ENCODE results near the gene C1orf105.

DNA sequence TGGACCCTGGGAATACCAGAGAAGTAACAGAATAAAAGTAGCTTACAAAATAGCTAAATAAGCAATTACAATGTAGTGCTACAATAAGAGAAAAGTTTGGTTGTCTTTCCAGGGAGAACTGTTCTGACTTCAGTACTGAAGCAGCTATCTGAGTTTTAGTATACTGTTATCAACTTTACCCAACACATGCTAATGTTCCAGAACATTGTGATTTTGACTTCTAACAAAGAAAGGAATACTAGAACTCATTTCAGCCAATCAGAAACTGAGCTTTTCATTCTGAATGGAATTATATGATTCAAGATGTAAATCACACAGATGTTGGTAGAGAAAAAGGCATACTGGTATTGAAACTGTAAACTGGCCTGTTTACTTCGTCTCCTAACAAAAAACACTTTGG, at the start of gene C1orf105:
- TF ChIP-seq, protein P1, sequence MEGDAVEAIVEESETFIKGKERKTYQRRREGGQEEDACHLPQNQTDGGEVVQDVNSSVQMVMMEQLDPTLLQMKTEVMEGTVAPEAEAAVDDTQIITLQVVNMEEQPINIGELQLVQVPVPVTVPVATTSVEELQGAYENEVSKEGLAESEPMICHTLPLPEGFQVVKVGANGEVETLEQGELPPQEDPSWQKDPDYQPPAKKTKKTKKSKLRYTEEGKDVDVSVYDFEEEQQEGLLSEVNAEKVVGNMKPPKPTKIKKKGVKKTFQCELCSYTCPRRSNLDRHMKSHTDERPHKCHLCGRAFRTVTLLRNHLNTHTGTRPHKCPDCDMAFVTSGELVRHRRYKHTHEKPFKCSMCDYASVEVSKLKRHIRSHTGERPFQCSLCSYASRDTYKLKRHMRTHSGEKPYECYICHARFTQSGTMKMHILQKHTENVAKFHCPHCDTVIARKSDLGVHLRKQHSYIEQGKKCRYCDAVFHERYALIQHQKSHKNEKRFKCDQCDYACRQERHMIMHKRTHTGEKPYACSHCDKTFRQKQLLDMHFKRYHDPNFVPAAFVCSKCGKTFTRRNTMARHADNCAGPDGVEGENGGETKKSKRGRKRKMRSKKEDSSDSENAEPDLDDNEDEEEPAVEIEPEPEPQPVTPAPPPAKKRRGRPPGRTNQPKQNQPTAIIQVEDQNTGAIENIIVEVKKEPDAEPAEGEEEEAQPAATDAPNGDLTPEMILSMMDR (IDR thresholded peaks at IDR 0.05; ENCODE audit: control extremely low read depth in 1 of 3, insufficient read depth in 1 of 3, low read depth in 1 of 3, low read length in 3 of 3), result no peak
- no peak for TF ChIP-seq NRF1 (IDR thresholded peaks at IDR 0.05; ENCODE audit: low read depth, low read length)
- no peak for TF ChIP-seq SP1 (IDR thresholded peaks at IDR 0.05; ENCODE audit: low read depth, low read length)
- TF ChIP-seq EZH2 (IDR thresholded peaks at IDR 0.05; ENCODE audit: low read depth, low read length, severe bottlenecking), result no peak
- no peak for TF ChIP-seq POLR2A (IDR thresholded peaks at IDR 0.05; ENCODE audit: control extremely low read depth in 1 of 2, low read depth in 2 of 2, low read length in 2 of 2)
- TF ChIP-seq BACH1 (IDR thresholded peaks at IDR 0.05; ENCODE audit: low read length), result no peak
- TF ChIP-seq MAFK (IDR thresholded peaks at IDR 0.05; ENCODE audit: low read depth, low read length), result no peak
